ENCODE measurements around the gene NR5A2.

NR5A2 gene

GRCh38 chr1:200082329-200082728, 54.8 kb downstream of the NR5A2 start:
- H3K4me3 ChIP-seq (ENCODE audit: low read length, poor library complexity, severe bottlenecking): no peak overlapping the region
- H3K9me2 ChIP-seq (replicated peaks; ENCODE audit: low read depth, low read length): no peaks in the 10 kb centered on the region
- no peak overlapping the region for H3K4me2 ChIP-seq (ENCODE audit: low read depth, low read length, poor library complexity, severe bottlenecking)
- no peak overlapping the region for H3K9ac ChIP-seq (ENCODE audit: low read depth, low read length, poor library complexity, severe bottlenecking)
- H2AFZ ChIP-seq (ENCODE audit: low read length): no peak overlapping the region
- H3K36me3 ChIP-seq (ENCODE audit: insufficient read depth, low read length): no peaks in the 10 kb centered on the region
- H3K4me1 ChIP-seq (ENCODE audit: insufficient read depth, low read length, poor library complexity, severe bottlenecking): no peaks in the 10 kb centered on the region
- TF ChIP-seq CTCF (conservative IDR thresholded peaks at IDR 0.05; ENCODE audit: low read length) (no peak), EZH2phosphoT487 (IDR thresholded peaks at IDR 0.05; ENCODE audit: borderline replicate concordance) (no peak)
- no peaks in the 10 kb centered on the region for H3K9me3 ChIP-seq (ENCODE audit: insufficient read depth, low read depth, low read length)
- H3K27me3 ChIP-seq (ENCODE audit: insufficient read depth, low read length, poor library complexity, severe bottlenecking): no peaks in the 10 kb centered on the region
- H3F3A ChIP-seq (ENCODE audit: low read depth): no peaks in the 10 kb centered on the region
- H3K79me2 ChIP-seq (ENCODE audit: insufficient read depth, low read length): no peaks in the 10 kb centered on the region
- H4K20me1 ChIP-seq (ENCODE audit: insufficient read depth, low read length, poor library complexity, severe bottlenecking): no peaks in the 10 kb centered on the region

GRCh38 chr1:200090252-200091159, 63.0 kb downstream of the NR5A2 start:
- H3F3A ChIP-seq (ENCODE audit: low read depth): no peaks in the 10 kb centered on the region
- no peak overlapping the region for H3K4me3 ChIP-seq (ENCODE audit: low read length, poor library complexity, severe bottlenecking)
- no peak overlapping the region for H3K9ac ChIP-seq (ENCODE audit: low read depth, low read length, poor library complexity, severe bottlenecking)
- TF ChIP-seq CTCF (conservative IDR thresholded peaks at IDR 0.05; ENCODE audit: low read length) (peak; percentile 68), EZH2phosphoT487 (IDR thresholded peaks at IDR 0.05; ENCODE audit: borderline replicate concordance) (no peak)
- no peak overlapping the region for H3K4me2 ChIP-seq (ENCODE audit: low read depth, low read length, poor library complexity, severe bottlenecking)
- no peaks in the 10 kb centered on the region for H4K20me1 ChIP-seq (ENCODE audit: insufficient read depth, low read length, poor library complexity, severe bottlenecking)
- H3K9me3 ChIP-seq (ENCODE audit: insufficient read depth, low read depth, low read length): no peaks in the 10 kb centered on the region
- H3K27me3 ChIP-seq (ENCODE audit: insufficient read depth, low read length, poor library complexity, severe bottlenecking): no peaks in the 10 kb centered on the region
- no peaks in the 10 kb centered on the region for H3K79me2 ChIP-seq (ENCODE audit: insufficient read depth, low read length)
- H3K9me2 ChIP-seq (replicated peaks; ENCODE audit: low read depth, low read length): no peaks in the 10 kb centered on the region
- no peaks in the 10 kb centered on the region for H3K36me3 ChIP-seq (ENCODE audit: insufficient read depth, low read length)
- no peaks in the 10 kb centered on the region for H3K4me1 ChIP-seq (ENCODE audit: insufficient read depth, low read length, poor library complexity, severe bottlenecking)
- H2AFZ ChIP-seq (ENCODE audit: low read length): no peak overlapping the region

GRCh38 chr1:200095057-200095577, 67.6 kb downstream of the NR5A2 start:
- Histone ChIP-seq H3K9ac (ENCODE audit: low read depth, low read length, poor library complexity, severe bottlenecking) (no peak overlapping the region), H3K36me3 (ENCODE audit: insufficient read depth, low read length) (no peaks in the 10 kb centered on the region)
- TF ChIP-seq EZH2phosphoT487 (IDR thresholded peaks at IDR 0.05; ENCODE audit: borderline replicate concordance) (no peak), CTCF (conservative IDR thresholded peaks at IDR 0.05; ENCODE audit: low read length) (no peak)

More at GRCh38 chr1:200095057-200095577, 67.6 kb downstream of the NR5A2 start:
- no peaks in the 10 kb centered on the region for H3F3A ChIP-seq (ENCODE audit: low read depth)
- H3K4me3 ChIP-seq (ENCODE audit: low read length, poor library complexity, severe bottlenecking): no peak overlapping the region
- H3K27me3 ChIP-seq (ENCODE audit: insufficient read depth, low read length, poor library complexity, severe bottlenecking): no peaks in the 10 kb centered on the region
- no peaks in the 10 kb centered on the region for H3K9me3 ChIP-seq (ENCODE audit: insufficient read depth, low read depth, low read length)
- no peaks in the 10 kb centered on the region for H3K9me2 ChIP-seq (replicated peaks; ENCODE audit: low read depth, low read length)
- H2AFZ ChIP-seq (ENCODE audit: low read length): no peak overlapping the region
- H4K20me1 ChIP-seq (ENCODE audit: insufficient read depth, low read length, poor library complexity, severe bottlenecking): no peaks in the 10 kb centered on the region
- peaks cover 4% of the 10 kb centered on the region for H3K4me1 ChIP-seq (ENCODE audit: insufficient read depth, low read length, poor library complexity, severe bottlenecking)
- no peaks in the 10 kb centered on the region for H3K79me2 ChIP-seq (ENCODE audit: insufficient read depth, low read length)
- no peak overlapping the region for H3K4me2 ChIP-seq (ENCODE audit: low read depth, low read length, poor library complexity, severe bottlenecking)
